GM23338 (cell line): Measurements from ENCODE around the gene NACAD. TPM values are rescaled to one million over a fixed set of nuclear protein-coding genes. Genes with fewer than 3 reads are reported as not detected.

Source experiments
- ATAC-seq: fragments of 200-7000 bp; cut with Tn5 transposase; 3 replicates; pipeline ENCODE4 v1.9.1; 2020
- DNase-seq: peaks from one replicate; pipeline ENCODE4 v3.0.0-alpha.2; 2015; ENCODE audit warnings: low spot score
- H2AFZ ChIP-seq: fragments of 200-600 bp; sonication (generic); 2 replicates; pipeline ENCODE4 v1.8.0; 2016; ENCODE audit warnings: antibody characterized with exemption, mild to moderate bottlenecking, moderate library complexity
- H3F3A ChIP-seq: fragments of 200-600 bp; sonication (generic); replicated peaks from 2 replicates; pipeline ENCODE4 v1.8.0; 2017; ENCODE audit warnings: antibody characterized with exemption, mixed run types, low read depth
- H3K27ac ChIP-seq: fragments of 200-600 bp; sonication (generic); 2 replicates; pipeline ENCODE4 v1.6.1; 2016; ENCODE audit warnings: low read depth
- H3K27me3 ChIP-seq: fragments of 200-600 bp; sonication (generic); 2 replicates; pipeline ENCODE4 v1.8.0; 2016; ENCODE audit warnings: mild to moderate bottlenecking, mixed run types, moderate library complexity; ENCODE audit not compliant: insufficient read depth
- H3K36me3 ChIP-seq: fragments of 200-600 bp; sonication (generic); 2 replicates; pipeline ENCODE4 v1.8.0; 2016; ENCODE audit warnings: mild to moderate bottlenecking; ENCODE audit not compliant: insufficient read depth
- H3K4me1 ChIP-seq: fragments of 200-600 bp; sonication (generic); 2 replicates; pipeline ENCODE4 v1.8.0; 2016; ENCODE audit warnings: mild to moderate bottlenecking, moderate library complexity; ENCODE audit not compliant: insufficient read depth
- H3K4me2 ChIP-seq: fragments of 200-600 bp; sonication (generic); 2 replicates; pipeline ENCODE4 v1.7.1; 2017; ENCODE audit warnings: mixed run types
- H3K4me3 ChIP-seq: fragments of 200-600 bp; sonication (generic); 2 replicates; pipeline ENCODE4 v1.6.1; 2016; ENCODE audit warnings: mixed run types
- H3K79me2 ChIP-seq: fragments of 200-600 bp; sonication (generic); replicated peaks from 2 replicates; pipeline ENCODE4 v1.8.0; 2017; ENCODE audit warnings: mild to moderate bottlenecking; ENCODE audit not compliant: insufficient read depth
- H3K9me2 ChIP-seq: fragments of 200-600 bp; sonication (generic); 2 replicates; pipeline ENCODE4 v1.8.0; 2017; ENCODE audit not compliant: insufficient read depth
- H4K20me1 ChIP-seq: fragments of 200-600 bp; sonication (generic); replicated peaks from 2 replicates; pipeline ENCODE4 v1.8.0; 2017; ENCODE audit warnings: mild to moderate bottlenecking; ENCODE audit not compliant: insufficient read depth
- H3K27ac Mint-ChIP-seq: 2 replicates; pipeline ENCODE4 v1.8.0; 2020; ENCODE audit warnings: inconsistent platforms, mild to moderate bottlenecking, moderate library complexity, mixed read lengths
- H3K27me3 Mint-ChIP-seq: 3 replicates; pipeline ENCODE4 v1.8.0; 2022; ENCODE audit warnings: low read depth, mild to moderate bottlenecking, moderate library complexity, mixed read lengths, inconsistent platforms; ENCODE audit not compliant: insufficient read depth, poor library complexity
- H3K36me3 Mint-ChIP-seq: 3 replicates; pipeline ENCODE4 v1.8.0; 2021; ENCODE audit warnings: low read depth, mild to moderate bottlenecking, inconsistent platforms, moderate library complexity, mixed read lengths
- H3K4me1 Mint-ChIP-seq: 3 replicates; pipeline ENCODE4 v1.8.0; 2020; ENCODE audit warnings: mild to moderate bottlenecking, inconsistent platforms, mixed read lengths
- H3K4me3 Mint-ChIP-seq: 3 replicates; pipeline ENCODE4 v1.8.0; 2021; ENCODE audit warnings: moderate library complexity, mild to moderate bottlenecking, inconsistent platforms, mixed read lengths
- H3K9me3 Mint-ChIP-seq: 3 replicates; pipeline ENCODE4 v1.8.0; 2020; ENCODE audit warnings: moderate library complexity, mild to moderate bottlenecking, inconsistent platforms, mixed read lengths
- REST ChIP-seq: IDR thresholded peaks from one replicate; pipeline ENCODE4 v1.6.1; 2018; ENCODE audit warnings: antibody characterized with exemption; ENCODE audit not compliant: unreplicated experiment
- STAT1 ChIP-seq: IDR thresholded peaks from one replicate; pipeline ENCODE4 v1.6.1; 2016; ENCODE audit warnings: antibody characterized with exemption; ENCODE audit not compliant: unreplicated experiment
- ZNF462 ChIP-seq: fragments of 250-450 bp; sonication (Bioruptor Pico); IDR thresholded peaks from 2 replicates; pipeline ENCODE4 v1.5.0; 2020; ENCODE audit warnings: mild to moderate bottlenecking, moderate library complexity
- polyA plus RNA-seq: library from polyadenylated mRNA; unstranded; fragments of >200 nt; fragmentation: Nextera tagmentation; extraction: Ambion mirVana; gene quantifications from 2 replicates; pipeline ENCODE4 v1.2.1, GENCODE V29; 2016
- total RNA-seq: library from RNA; depleted of rRNA; stranded (reverse); fragments of >200 nt; shearing (Covaris generic); gene quantifications from 2 replicates; pipeline ENCODE4 v1.2.3, GENCODE V29; 2014

The NACAD gene
- total and polyA plus RNA-seq, 2 experiments from 2014 or later: 6.1 to 11.2 TPM

- H3K4me3 Mint-ChIP-seq: no peak overlapping the region
- H3K36me3 Mint-ChIP-seq: peaks cover 13% of the 10 kb centered on the region; the same call in 2 of the 3 replicates
- TF ChIP-seq STAT1 (no peak), REST (no peak), ZNF462 (CRISPR knock-in tag) (no peak)
Measured at GRCh38 chr7:45080265-45080957, 8.4 kb downstream of the NACAD start.

More at GRCh38 chr7:45080265-45080957, 8.4 kb downstream of the NACAD start:
- Histone ChIP-seq H3K79me2 (no peaks in the 10 kb centered on the region), H3K4me1 (no peaks in the 10 kb centered on the region), H3K9me2 (no peaks in the 10 kb centered on the region), H3F3A (no peaks in the 10 kb centered on the region), H3K27me3 (no peaks in the 10 kb centered on the region), H2AFZ (no peak overlapping the region), H3K4me3 (no peak overlapping the region), H3K27ac (no peak overlapping the region), H3K36me3 (no peaks in the 10 kb centered on the region), H4K20me1 (no peaks in the 10 kb centered on the region), H3K4me2 (no peak overlapping the region)
- H3K4me1 Mint-ChIP-seq: no peaks in the 10 kb centered on the region
- no peak for DNase-seq
- H3K9me3 Mint-ChIP-seq: peaks cover 4% of the 10 kb centered on the region; the same call in 2 of the 3 replicates
- no peak for ATAC-seq
- H3K27ac Mint-ChIP-seq: no peak overlapping the region
- peaks cover 13% of the 10 kb centered on the region for H3K27me3 Mint-ChIP-seq
